NCI-H2029 treated with DMSO at 0.1 percent for 48 hours (cell line): ENCODE measurements around the gene SHCBP1.
"Not testable (repeated sequence)": the region's sequence is repeated elsewhere in the genome, so short reads cannot be mapped to it uniquely, and the experiment has no call there.

Experiments used
- DNase-seq: peaks from one replicate; lab custom pipeline; 2025; lab: John Stamatoyannopoulos, UW

SHCBP1 gene

GRCh38 chr16:46614006-46614405 is 7.2 kb downstream of the SHCBP1 start:
- no peak for DNase-seq

- DNase-seq: no peak
Measured at GRCh38 chr16:46613352-46613751, 7.8 kb downstream of the SHCBP1 start.

GRCh38 chr16:46612121-46612520 is 9.1 kb downstream of the SHCBP1 start:
- no peak for DNase-seq

- DNase-seq: no peak
Measured at GRCh38 chr16:46607529-46607928, 13.7 kb downstream of the SHCBP1 start.

- DNase-seq: no peak
Measured at GRCh38 chr16:46606231-46606630, 14.9 kb downstream of the SHCBP1 start.

- DNase-seq: no peak
Measured at GRCh38 chr16:46591257-46591656, 29.9 kb downstream of the SHCBP1 start.

- no peak for DNase-seq
Measured at GRCh38 chr16:46586011-46586577, 35.1 kb downstream of the SHCBP1 start.

GRCh38 chr16:46583036-46583435 is 38.1 kb downstream of the SHCBP1 start:
- no peak for DNase-seq

- no peak for DNase-seq
Measured at GRCh38 chr16:46582313-46582712, 38.9 kb downstream of the SHCBP1 start.

- DNase-seq: no peak
Measured at GRCh38 chr16:46577988-46578579, 43.1 kb downstream of the SHCBP1 start.

- no peak for DNase-seq
Measured at GRCh38 chr16:46573834-46574159, 47.4 kb downstream of the SHCBP1 start.

- no peak for DNase-seq
Measured at GRCh38 chr16:46573008-46573833, 48.0 kb downstream of the SHCBP1 start.

- no peak for DNase-seq
Measured at GRCh38 chr16:46569231-46569735, 51.9 kb downstream of the SHCBP1 start.

- no peak for DNase-seq
Measured at GRCh38 chr16:46568472-46569230, 52.5 kb downstream of the SHCBP1 start.

- DNase-seq: no peak
Measured at GRCh38 chr16:46562979-46563378, 58.2 kb downstream of the SHCBP1 start.

- no peak for DNase-seq
Measured at GRCh38 chr16:46558018-46558417, 63.2 kb downstream of the SHCBP1 start.

- DNase-seq: no peak
Measured at GRCh38 chr16:46555951-46556350, 65.2 kb downstream of the SHCBP1 start.

GRCh38 chr16:46554435-46554834 is 66.7 kb downstream of the SHCBP1 start:
- DNase-seq: not testable (repeated sequence)

GRCh38 chr16:46549477-46549876 is 71.7 kb downstream of the SHCBP1 start:
- DNase-seq: no peak
